ENCODE measurements around the gene PDE4B.

Gene PDE4B

DNA sequence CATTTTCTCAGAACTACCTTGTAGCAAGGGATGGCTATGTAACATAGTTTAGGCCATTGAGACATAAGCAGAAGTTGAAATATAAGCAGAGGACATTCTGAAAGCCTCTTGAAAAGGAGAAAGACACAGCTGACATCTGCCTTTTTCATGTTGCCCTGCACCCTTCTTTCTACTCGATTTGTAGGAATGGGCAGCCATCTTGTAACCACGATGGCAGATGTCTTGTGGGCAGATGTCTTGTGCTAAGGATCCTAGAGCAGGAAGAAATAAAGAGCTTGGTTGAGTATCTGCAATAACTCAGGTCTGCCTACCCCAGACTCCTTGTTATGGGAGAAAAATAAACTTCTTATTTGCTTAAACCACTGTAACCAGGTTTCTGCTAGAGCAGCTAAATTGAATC is 351.0 kb downstream of the PDE4B start:
- no peak for DNase-seq

DNA sequence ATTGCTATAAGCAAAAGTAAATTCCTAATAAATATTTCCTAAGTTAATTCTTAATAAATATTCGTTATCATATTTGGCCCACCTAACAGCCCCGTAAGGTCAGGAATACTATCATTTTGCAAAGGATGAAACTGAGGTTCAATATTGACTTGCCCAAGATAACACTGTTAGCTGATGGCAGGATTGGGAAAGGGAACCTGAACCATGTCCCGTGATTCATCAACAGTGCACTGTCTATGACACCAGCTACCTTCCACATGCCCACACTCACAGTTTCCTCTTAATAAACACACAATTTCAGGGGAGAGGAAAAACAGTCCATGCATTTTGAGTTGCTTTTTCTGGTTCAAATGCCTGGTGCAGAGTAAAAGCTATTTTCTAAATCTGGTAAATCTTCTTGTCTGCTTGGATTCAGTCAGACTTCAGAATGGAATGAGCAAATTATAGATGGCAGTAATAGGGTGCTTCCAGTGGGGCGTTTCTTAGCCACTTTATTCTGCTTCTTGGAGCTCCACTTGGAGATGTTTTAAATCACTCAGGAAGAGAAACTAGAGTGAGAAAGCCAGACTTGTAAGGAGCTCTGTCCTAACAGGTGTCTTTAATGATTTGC is 354.6 kb downstream of the PDE4B start:
- DNase-seq: no peak

DNA sequence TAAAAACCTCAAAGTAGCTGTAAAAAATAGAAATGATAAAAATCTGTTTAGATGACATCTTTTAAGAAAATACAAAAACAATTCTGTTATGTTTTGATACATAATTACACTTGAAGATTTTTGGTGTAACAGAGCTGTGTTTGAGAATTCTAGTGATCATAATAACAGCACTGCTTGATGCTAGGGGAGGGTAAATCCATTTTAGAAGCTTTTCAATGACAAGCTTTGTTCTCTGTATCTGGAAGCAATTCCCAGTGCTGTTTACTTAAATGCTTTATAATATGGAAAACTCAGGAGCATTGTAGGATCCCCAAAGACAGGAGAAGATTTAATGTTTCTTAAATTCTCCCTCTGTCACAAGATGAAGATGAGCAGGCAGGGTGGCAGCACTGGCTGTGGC is 359.3 kb downstream of the PDE4B start:
- DNase-seq: no peak

DNA sequence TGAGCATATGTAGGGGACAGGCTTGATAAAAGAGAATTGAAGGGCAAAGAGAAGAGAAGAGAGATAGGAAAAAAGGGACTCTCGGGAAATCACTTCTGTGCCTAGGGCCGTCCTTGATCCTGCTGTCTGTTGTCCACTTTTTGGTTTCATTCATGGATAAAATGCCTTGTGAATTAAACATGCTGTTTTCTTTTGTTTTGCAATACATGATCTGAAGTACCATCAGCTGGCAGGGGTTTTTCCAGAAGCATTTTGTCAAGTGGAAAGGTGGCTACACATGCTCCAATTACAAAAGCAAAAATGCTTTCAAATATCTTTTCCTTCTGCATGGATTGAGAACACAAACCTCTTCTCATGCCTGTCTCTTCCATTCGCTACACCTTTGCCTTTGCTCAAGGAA is 361.7 kb downstream of the PDE4B start:
- DNase-seq: no peak

GRCh38 chr1:66156144-66156543 is 363.4 kb downstream of the PDE4B start:
- DNase-seq: no peak

DNA sequence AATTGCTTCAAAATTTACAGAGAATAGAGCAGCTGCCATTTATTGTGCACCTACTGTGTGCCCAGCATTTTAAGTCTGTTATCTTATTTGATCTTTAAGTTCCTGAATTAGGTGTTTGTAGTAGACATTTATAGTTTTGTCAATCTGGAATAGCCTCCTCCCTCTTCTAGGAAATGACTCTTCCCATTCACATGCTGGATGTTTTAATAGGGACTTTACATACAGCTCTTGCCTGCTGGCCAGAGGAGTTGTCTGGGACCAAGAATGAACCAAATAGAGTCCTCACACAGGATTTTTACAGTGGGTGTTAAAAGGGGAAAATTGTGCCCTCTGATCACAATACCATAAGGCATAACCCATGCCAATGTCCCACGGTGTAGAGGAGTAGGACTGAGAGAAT is 367.1 kb downstream of the PDE4B start:
- DNase-seq: no peak

- DNase-seq: no peak
Measured at GRCh38 chr1:66160719-66161118, 368.0 kb downstream of the PDE4B start.

- peak; percentile 23 for DNase-seq
Measured at GRCh38 chr1:66166753-66167152, 374.1 kb downstream of the PDE4B start.

- no peak for DNase-seq
Measured at GRCh38 chr1:66167267-66167666, 374.6 kb downstream of the PDE4B start.

GRCh38 chr1:66168467-66168887 is 375.8 kb downstream of the PDE4B start:
- no peak for DNase-seq

- no peak for DNase-seq
Measured at GRCh38 chr1:66168948-66169671, 376.4 kb downstream of the PDE4B start.

- no peak for DNase-seq
Measured at GRCh38 chr1:66172272-66172671, 379.6 kb downstream of the PDE4B start.

GRCh38 chr1:66175098-66175497 is 382.4 kb downstream of the PDE4B start:
- DNase-seq: no peak

DNA sequence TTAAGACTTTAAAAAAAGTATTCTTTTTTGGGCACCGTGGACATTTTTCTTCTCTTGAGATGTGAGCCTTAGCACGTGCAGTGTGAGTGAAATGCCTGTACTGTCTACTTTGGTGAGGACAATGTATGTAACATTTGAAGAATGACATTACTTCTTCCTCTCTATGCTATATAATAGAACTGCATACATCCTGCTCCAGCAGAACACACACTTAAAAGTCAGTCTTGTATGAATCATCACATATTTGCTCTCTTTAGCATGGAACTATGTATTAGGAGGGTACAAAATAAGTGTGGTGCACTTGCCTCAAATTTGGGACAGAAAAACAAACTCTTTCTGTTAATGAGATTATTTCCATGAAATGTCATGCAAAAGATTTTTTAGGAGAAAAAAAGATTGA is 382.9 kb downstream of the PDE4B start:
- DNase-seq: no peak

GRCh38 chr1:66176012-66176715 is 383.5 kb downstream of the PDE4B start:
- peak; percentile 13 for DNase-seq

- no peak for DNase-seq
Measured at GRCh38 chr1:66176832-66177231, 384.1 kb downstream of the PDE4B start.

DNA sequence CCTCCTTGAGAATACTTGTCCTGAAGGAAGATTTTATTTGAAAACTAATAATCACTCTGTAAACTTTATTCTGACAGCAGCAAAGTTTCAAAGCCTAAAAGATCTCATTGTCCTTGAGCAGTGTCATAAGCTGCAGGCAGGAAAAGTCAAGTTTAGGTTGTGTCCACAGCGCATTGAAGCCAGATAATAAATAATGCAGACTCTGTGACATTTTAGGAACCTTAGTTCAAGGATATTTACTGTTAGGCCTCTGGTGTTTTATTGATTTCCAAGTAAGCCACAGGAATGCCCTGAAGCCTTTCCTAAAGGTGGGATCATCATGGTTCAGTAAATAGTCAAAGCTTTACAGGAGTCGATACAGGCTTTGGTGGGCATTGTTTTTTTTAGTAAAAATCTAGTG is 384.8 kb downstream of the PDE4B start:
- DNase-seq: no peak

- no peak for DNase-seq
Measured at GRCh38 chr1:66182026-66182425, 389.3 kb downstream of the PDE4B start.

GRCh38 chr1:66182551-66183178 is 390.0 kb downstream of the PDE4B start:
- DNase-seq: no peak

GRCh38 chr1:66183400-66183799 is 390.7 kb downstream of the PDE4B start:
- no peak for DNase-seq

DNA sequence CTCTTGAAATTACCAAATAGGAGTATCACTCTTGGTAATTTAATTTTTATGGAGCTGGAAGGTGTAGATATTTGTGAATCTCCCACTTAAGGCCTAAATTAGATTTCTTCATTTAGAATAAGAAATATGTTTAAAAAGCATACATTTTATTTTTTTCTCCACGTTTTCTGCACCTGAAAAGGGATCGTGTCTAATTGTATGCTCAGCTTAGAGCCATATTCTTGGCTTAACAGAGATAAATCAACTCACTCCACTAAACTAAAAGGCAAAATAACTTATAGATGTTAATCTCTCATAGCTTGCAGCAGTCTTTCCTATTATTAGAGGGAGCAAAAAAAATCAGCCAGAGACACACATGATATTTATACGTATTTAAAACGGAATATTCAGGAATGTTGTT is 404.4 kb downstream of the PDE4B start:
- DNase-seq: no peak

- no peak for DNase-seq
Measured at GRCh38 chr1:66197785-66198184, 405.1 kb downstream of the PDE4B start.

DNA sequence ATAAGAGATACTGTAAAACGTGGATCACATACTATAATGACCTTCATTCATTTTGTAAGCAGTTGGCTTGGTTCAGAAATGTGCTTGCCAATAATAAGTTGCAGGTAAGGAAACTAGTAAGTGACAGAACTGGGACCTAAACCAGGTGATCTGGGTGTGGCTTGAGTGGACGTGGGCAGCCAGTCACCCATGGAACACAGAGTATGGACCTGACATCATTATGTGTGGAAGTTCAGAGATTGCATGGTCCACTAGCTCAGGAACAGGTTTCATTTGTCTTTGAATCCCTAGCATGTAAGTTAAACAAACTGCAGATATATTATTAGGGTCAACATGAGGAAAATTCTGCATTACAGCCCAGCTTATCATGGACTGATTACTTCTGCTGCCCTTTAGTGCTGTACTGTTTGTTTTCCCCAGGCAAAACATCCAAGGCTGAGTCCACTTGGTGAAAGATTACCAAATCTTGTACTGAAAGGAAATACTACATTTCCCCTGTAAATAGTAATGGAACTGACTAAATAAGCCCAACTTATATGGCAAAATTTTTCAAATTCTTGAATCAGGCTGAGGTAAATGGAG is 414.0 kb downstream of the PDE4B start:
- no peak for DNase-seq

Measured in inflammatory macrophage treated with lipopolysaccharide for 4 hours (primary cell).